Activated T-helper 17 cell treated with anti-CD3 and anti-CD28 coated beads, Interleukin-2, amount 50 U/mL, for 72 hours (primary cell): Measurements from ENCODE around the gene TMEM229B. TPM values are rescaled to one million over a fixed set of nuclear protein-coding genes. Genes with fewer than 3 reads are reported as not detected.

Experiments
- ATAC-seq: fragments of 150-1000 bp; cut with Tn5 transposase; replicated peaks from 2 replicates; pipeline ENCODE4 v1.10.0; 2021; ENCODE audit warnings: mild to moderate bottlenecking, moderate library complexity
- H3K27ac Mint-ChIP-seq: one replicate; pipeline ENCODE4 v1.8.0; 2022; ENCODE audit warnings: mixed read lengths
- H3K27me3 Mint-ChIP-seq: one replicate; pipeline ENCODE4 v1.8.0; 2022; ENCODE audit warnings: mixed read lengths
- H3K36me3 Mint-ChIP-seq: one replicate; pipeline ENCODE4 v1.8.0; 2022; ENCODE audit warnings: low read depth, mild to moderate bottlenecking, mixed read lengths
- H3K4me1 Mint-ChIP-seq: one replicate; pipeline ENCODE4 v1.8.0; 2022; ENCODE audit warnings: mixed read lengths
- H3K4me3 Mint-ChIP-seq: one replicate; pipeline ENCODE4 v1.8.0; 2022; ENCODE audit warnings: mild to moderate bottlenecking, mixed read lengths
- H3K9me3 Mint-ChIP-seq: one replicate; pipeline ENCODE4 v1.8.0; 2022; ENCODE audit warnings: mixed read lengths
- total RNA-seq, 2 donors: library from RNA; stranded (reverse); gene quantifications; one replicate each; pipeline ENCODE4 v1.2.3, GENCODE V29; 2022

The TMEM229B gene
- total RNA-seq = under 1 TPM; 0.71 to 0.84 TPM

GRCh38 chr14:67487937-67488893 is at the start of gene TMEM229B:
Gene TMEM229B (minus strand): TSS chr14:67488721. CDS start chr14:67473923, 14,798 bp downstream.
- Mint-ChIP-seq H3K27me3 (no peaks in the 10 kb centered on the region), H3K36me3 (peaks cover 9% of the 10 kb centered on the region), H3K4me3 (peak within 1 kb of the TSS; percentile 95), H3K27ac (peak within 1 kb of the TSS; percentile 97), H3K4me1 (peaks cover 21% of the 10 kb centered on the region), H3K9me3 (no peaks in the 10 kb centered on the region)
- peak; percentile 99 for ATAC-seq

GRCh38 chr14:67537736-67538135 is 49.2 kb upstream of the TMEM229B start:
- Mint-ChIP-seq H3K9me3 (no peaks in the 10 kb centered on the region), H3K4me1 (no peaks in the 10 kb centered on the region), H3K4me3 (no peak overlapping the region), H3K27ac (no peak overlapping the region), H3K27me3 (peaks cover 23% of the 10 kb centered on the region), H3K36me3 (no peaks in the 10 kb centered on the region)
- ATAC-seq = no peak

- H3K36me3 Mint-ChIP-seq = no peaks in the 10 kb centered on the region
- peaks cover 13% of the 10 kb centered on the region for H3K27me3 Mint-ChIP-seq
- no peak for ATAC-seq
- no peaks in the 10 kb centered on the region for H3K4me1 Mint-ChIP-seq
- H3K27ac Mint-ChIP-seq = no peak overlapping the region
- no peaks in the 10 kb centered on the region for H3K9me3 Mint-ChIP-seq
- H3K4me3 Mint-ChIP-seq = no peak overlapping the region
Observed at GRCh38 chr14:67536087-67536486, 47.6 kb upstream of the TMEM229B start.

- no peaks in the 10 kb centered on the region for H3K36me3 Mint-ChIP-seq
- H3K4me1 Mint-ChIP-seq = no peaks in the 10 kb centered on the region
- no peak overlapping the region for H3K27ac Mint-ChIP-seq
- peak overlapping the region; percentile 57 for H3K4me3 Mint-ChIP-seq
- ATAC-seq = no peak
- H3K27me3 Mint-ChIP-seq = peaks cover 11% of the 10 kb centered on the region
- no peaks in the 10 kb centered on the region for H3K9me3 Mint-ChIP-seq
Observed at GRCh38 chr14:67533754-67534085, 45.2 kb upstream of the TMEM229B start.

- ATAC-seq = peak; percentile 99
- Mint-ChIP-seq H3K9me3 (no peaks in the 10 kb centered on the region), H3K4me3 (peak within 1 kb of the TSS; percentile 60), H3K27ac (no peak within 1 kb of the TSS), H3K36me3 (no peaks in the 10 kb centered on the region), H3K27me3 (peaks cover 15% of the 10 kb centered on the region), H3K4me1 (no peaks in the 10 kb centered on the region)
Observed at GRCh38 chr14:67532998-67533753, 44.7 kb upstream of the TMEM229B start, which contains the start of gene PLEKHH1. Gene PLEKHH1 (plus strand): TSS chr14:67533290. CDS start chr14:67541868, 8,578 bp downstream.

- H3K27me3 Mint-ChIP-seq = peaks cover 15% of the 10 kb centered on the region
- no peak overlapping the region for H3K27ac Mint-ChIP-seq
- H3K9me3 Mint-ChIP-seq = no peaks in the 10 kb centered on the region
- H3K36me3 Mint-ChIP-seq = no peaks in the 10 kb centered on the region
- H3K4me1 Mint-ChIP-seq = no peaks in the 10 kb centered on the region
- peak overlapping the region; percentile 60 for H3K4me3 Mint-ChIP-seq
- no peak for ATAC-seq
Observed at GRCh38 chr14:67532606-67532997, 44.1 kb upstream of the TMEM229B start.

- peaks cover 21% of the 10 kb centered on the region for H3K27me3 Mint-ChIP-seq
- H3K9me3 Mint-ChIP-seq = no peaks in the 10 kb centered on the region
- no peak overlapping the region for H3K27ac Mint-ChIP-seq
- no peak overlapping the region for H3K4me3 Mint-ChIP-seq
- no peak for ATAC-seq
- H3K36me3 Mint-ChIP-seq = no peaks in the 10 kb centered on the region
- no peaks in the 10 kb centered on the region for H3K4me1 Mint-ChIP-seq
Observed at GRCh38 chr14:67529947-67530935, 41.7 kb upstream of the TMEM229B start.

GRCh38 chr14:67528276-67528675 is 39.8 kb upstream of the TMEM229B start:
- H3K27me3 Mint-ChIP-seq = peaks cover 24% of the 10 kb centered on the region

GRCh38 chr14:67527756-67528155 is 39.2 kb upstream of the TMEM229B start:
- Mint-ChIP-seq H3K4me3 (no peak overlapping the region), H3K27ac (no peak overlapping the region), H3K36me3 (no peaks in the 10 kb centered on the region), H3K9me3 (no peaks in the 10 kb centered on the region), H3K4me1 (no peaks in the 10 kb centered on the region), H3K27me3 (peaks cover 24% of the 10 kb centered on the region)
- ATAC-seq = no peak

More at GRCh38 chr14:67528276-67528675, 39.8 kb upstream of the TMEM229B start:
- no peaks in the 10 kb centered on the region for H3K9me3 Mint-ChIP-seq
- H3K4me3 Mint-ChIP-seq = no peak overlapping the region
- no peaks in the 10 kb centered on the region for H3K36me3 Mint-ChIP-seq
- ATAC-seq = no peak
- H3K27ac Mint-ChIP-seq = no peak overlapping the region
- no peaks in the 10 kb centered on the region for H3K4me1 Mint-ChIP-seq

- Mint-ChIP-seq H3K27me3 (peaks cover 24% of the 10 kb centered on the region), H3K9me3 (no peaks in the 10 kb centered on the region), H3K36me3 (no peaks in the 10 kb centered on the region), H3K4me3 (no peak overlapping the region), H3K4me1 (no peaks in the 10 kb centered on the region), H3K27ac (no peak overlapping the region)
- peak; percentile 83 for ATAC-seq
Observed at GRCh38 chr14:67526676-67527459, 38.3 kb upstream of the TMEM229B start.

GRCh38 chr14:67526181-67526580 is 37.7 kb upstream of the TMEM229B start:
- Mint-ChIP-seq H3K4me3 (no peak overlapping the region), H3K27ac (no peak overlapping the region), H3K36me3 (no peaks in the 10 kb centered on the region), H3K4me1 (no peaks in the 10 kb centered on the region), H3K27me3 (peaks cover 24% of the 10 kb centered on the region), H3K9me3 (no peaks in the 10 kb centered on the region)
- no peak for ATAC-seq

GRCh38 chr14:67525389-67525788 is 36.9 kb upstream of the TMEM229B start:
- no peaks in the 10 kb centered on the region for H3K36me3 Mint-ChIP-seq
- no peaks in the 10 kb centered on the region for H3K4me1 Mint-ChIP-seq
- H3K27me3 Mint-ChIP-seq = peaks cover 24% of the 10 kb centered on the region
- H3K4me3 Mint-ChIP-seq = no peak overlapping the region
- H3K27ac Mint-ChIP-seq = no peak overlapping the region
- H3K9me3 Mint-ChIP-seq = no peaks in the 10 kb centered on the region
- ATAC-seq = no peak

GRCh38 chr14:67524634-67524963 is 36.1 kb upstream of the TMEM229B start:
- Mint-ChIP-seq H3K4me3 (no peak overlapping the region), H3K4me1 (no peaks in the 10 kb centered on the region), H3K9me3 (no peaks in the 10 kb centered on the region), H3K27ac (no peak overlapping the region), H3K27me3 (peaks cover 24% of the 10 kb centered on the region), H3K36me3 (no peaks in the 10 kb centered on the region)
- no peak for ATAC-seq
